ENCODE results near the gene RYR2. TPM values are rescaled to one million over a fixed set of nuclear protein-coding genes. Genes with fewer than 3 reads are reported as not detected.

The RYR2 gene
- total RNA-seq, result 0.25 and 2.3 TPM in 2 replicates

GRCh38 chr1:237041795-237042525, at the start of gene RYR2:
TSS of gene RYR2 (plus strand) at chr1:237042184. CDS start at chr1:237042522, 338 bp downstream.

GRCh38 chr1:237004116-237004515, 37.9 kb upstream of the RYR2 start, which contains the start of gene MT1HL1:
TSS of gene MT1HL1 (minus strand) at chr1:237004441. CDS start at chr1:237004372, 69 bp downstream.

Other genes starting within 250 kb of the RYR2 start
- gene MTR, start 246.9 kb upstream of the RYR2 start, total RNA-seq, result 21.2 and 21.5 TPM in 2 replicates
- gene MT1HL1, start 37.7 kb upstream of the RYR2 start, total RNA-seq, result not detected in 2 replicates

All from cardiac ventricle fibroblast (primary cell).